ENCODE results near the gene OR4X2. TPM values are rescaled to one million over a fixed set of nuclear protein-coding genes. Genes with fewer than 3 reads are reported as not detected.

OR4X2 gene
- total RNA-seq (2021; ENCODE audit: unreplicated experiment) (not detected), Bru-seq, nascent RNA (not detected), BruChase-seq, experiment 1, labeled RNA remaining after a 2-hour chase (not detected), BruChase-seq, experiment 2, labeled RNA remaining after a 6-hour chase (not detected)
- polyA plus RNA-seq (2012; ENCODE audit: insufficient read length), result not detected
- long read RNA-seq, result 0 reads

GRCh38 chr11:48244804-48245203, at the start of gene OR4X2:
Gene OR4X2, plus strand, starts transcription at chr11:48245104. Its CDS starts 0 bp downstream, at chr11:48245104.
- CTCF ChIA-PET, result no interaction called here
- in situ Hi-C loops (cut with HindIII; ENCODE audit: low pct_unique_long_range_greater_than_20kb, low sequenced_read_pairs), result no loop called here
- ATAC-seq, result no peak
- no peaks in the 10 kb centered on the region for H3K36me3 ChIP-seq (ENCODE audit: control insufficient read depth, insufficient read depth, low read length)
- no peak within 1 kb of the TSS for H3K4me3 ChIP-seq (ENCODE audit: low read depth in 2 of 2, low read length in 2 of 2)
- POLR2A ChIA-PET, result no interaction called here
- no peaks in the 10 kb centered on the region; the same call in 1 of the 2 replicates for H3K9me3 ChIP-seq (ENCODE audit: control insufficient read depth, insufficient read depth, low read depth, low read length)
- no TSS peak for BruUV-seq (replicated peaks)
- TF ChIP-seq REST (IDR thresholded peaks at IDR 0.05; ENCODE audit: insufficient read depth in 1 of 2, low read depth in 2 of 2, low read length in 1 of 2), result no peak
- no peak for TF ChIP-seq POLR2AphosphoS5 (IDR thresholded peaks at IDR 0.05; ENCODE audit: low read depth, low read length)
- no peak for TF ChIP-seq SIN3A (IDR thresholded peaks at IDR 0.05; ENCODE audit: borderline replicate concordance, insufficient read depth, low read depth, low read length)
- TF ChIP-seq TCF7L2 (IDR thresholded peaks at IDR 0.05; ENCODE audit: low read depth, low read length), result no peak
- TF ChIP-seq CTCF (IDR thresholded peaks at IDR 0.05), result no peak
- H3K27me3 ChIP-seq (ENCODE audit: control insufficient read depth, insufficient read depth, low read length), result no peaks in the 10 kb centered on the region
- no peaks in the 10 kb centered on the region for H3K4me1 ChIP-seq (ENCODE audit: control insufficient read depth, insufficient read depth, low read length)
- H3K27ac ChIP-seq (ENCODE audit: low read length), result no peak within 1 kb of the TSS
- no peak for DNase-seq (ENCODE audit: low read depth, low spot score)
- intact Hi-C loops (cut with micrococcal nuclease; ENCODE audit: unreplicated experiment), result no loop called here

GRCh38 chr11:48207881-48208280, 37.0 kb upstream of the OR4X2 start:
- no peak for DNase-seq (ENCODE audit: low read depth, low spot score)
- H3K27ac ChIP-seq (ENCODE audit: low read length), result no peak overlapping the region
- ChIA-PET CTCF (interaction anchor here (0.7 kb wide), 1 partner anchor 10 kb away, joined by 3 read pairs; no protein-coding TSS in a partner anchor), POLR2A (no interaction called here)
- no peaks in the 10 kb centered on the region for H3K4me1 ChIP-seq (ENCODE audit: control insufficient read depth, insufficient read depth, low read length)
- no peak for ATAC-seq
- in situ Hi-C loops (cut with HindIII; ENCODE audit: low pct_unique_long_range_greater_than_20kb, low sequenced_read_pairs), result no loop called here
- no peaks in the 10 kb centered on the region for H3K9me3 ChIP-seq (ENCODE audit: control insufficient read depth, insufficient read depth, low read depth, low read length)
- H3K27me3 ChIP-seq (ENCODE audit: control insufficient read depth, insufficient read depth, low read length), result no peaks in the 10 kb centered on the region
- no peak overlapping the region for H3K4me3 ChIP-seq (ENCODE audit: low read depth in 2 of 2, low read length in 2 of 2)
- no TSS peak for BruUV-seq (replicated peaks)
- H3K36me3 ChIP-seq (ENCODE audit: control insufficient read depth, insufficient read depth, low read length), result no peaks in the 10 kb centered on the region
- no peak for TF ChIP-seq SIN3A (IDR thresholded peaks at IDR 0.05; ENCODE audit: borderline replicate concordance, insufficient read depth, low read depth, low read length)
- intact Hi-C loops (cut with micrococcal nuclease; ENCODE audit: unreplicated experiment), result no loop called here

- intact Hi-C loops (cut with micrococcal nuclease; ENCODE audit: unreplicated experiment) (no loop called here), in situ Hi-C loops (cut with HindIII; ENCODE audit: low pct_unique_long_range_greater_than_20kb, low sequenced_read_pairs) (no loop called here)
- H3K4me3 ChIP-seq (ENCODE audit: low read depth in 2 of 2, low read length in 2 of 2), result no peak overlapping the region
- no peaks in the 10 kb centered on the region for H3K27me3 ChIP-seq (ENCODE audit: control insufficient read depth, insufficient read depth, low read length)
- CTCF ChIA-PET, result no interaction called here
- TF ChIP-seq CTCF (IDR thresholded peaks at IDR 0.05) (peak; percentile 52), REST (IDR thresholded peaks at IDR 0.05; ENCODE audit: insufficient read depth in 1 of 2, low read depth in 2 of 2, low read length in 1 of 2) (no peak)
- BruUV-seq (replicated peaks), result no TSS peak
- H3K27ac ChIP-seq (ENCODE audit: low read length), result no peak overlapping the region
- DNase-seq (ENCODE audit: low read depth, low spot score) (no peak), ATAC-seq (peak; percentile 53; the same call in 1 of the 2 replicates)
- no peaks in the 10 kb centered on the region for H3K9me3 ChIP-seq (ENCODE audit: control insufficient read depth, insufficient read depth, low read depth, low read length)
- H3K36me3 ChIP-seq (ENCODE audit: control insufficient read depth, insufficient read depth, low read length), result no peaks in the 10 kb centered on the region
- POLR2A ChIA-PET, result no interaction called here
- H3K4me1 ChIP-seq (ENCODE audit: control insufficient read depth, insufficient read depth, low read length), result no peaks in the 10 kb centered on the region
Observed at GRCh38 chr11:48210052-48210451, 34.9 kb upstream of the OR4X2 start.
